Subcutaneous abdominal adipose tissue (tissue), 5 donors: Measurements from ENCODE around the gene THAP4.

Source experiments
- H3K27ac ChIP-seq: one replicate; pipeline ENCODE4 v1.7.0; 2013; ENCODE audit warnings: low read depth, mild to moderate bottlenecking, inconsistent platforms, low read length, moderate library complexity
- H3K27me3 ChIP-seq, 5 donors: one replicate each; pipeline ENCODE4 v1.7.0; 2013; ENCODE audit warnings: low read length in 5 of 5, inconsistent platforms in 1 of 5; ENCODE audit not compliant: control insufficient read depth in 5 of 5, insufficient read depth in 4 of 5
- H3K36me3 ChIP-seq, 5 donors: one replicate each; pipeline ENCODE4 v1.7.0; 2013; ENCODE audit warnings: low read length in 5 of 5; ENCODE audit not compliant: control insufficient read depth in 5 of 5, insufficient read depth in 5 of 5
- H3K4me1 ChIP-seq, 5 donors: one replicate each; pipeline ENCODE4 v1.7.0; 2013; ENCODE audit warnings: low read length in 5 of 5, mild to moderate bottlenecking in 3 of 5, moderate library complexity in 1 of 5; ENCODE audit not compliant: control insufficient read depth in 5 of 5, insufficient read depth in 5 of 5
- H3K4me3 ChIP-seq, 5 donors: one replicate each; pipeline ENCODE4 v1.7.0; 2013; ENCODE audit warnings: low read length in 5 of 5, low read depth in 1 of 5
- H3K9ac ChIP-seq, 5 donors: one replicate each; pipeline ENCODE4 v1.7.0; 2013; ENCODE audit warnings: low read length in 5 of 5, mild to moderate bottlenecking in 4 of 5, moderate library complexity in 3 of 5
- H3K9me3 ChIP-seq, 5 donors: one replicate each; pipeline ENCODE4 v1.7.0; 2013; ENCODE audit warnings: low read length in 5 of 5; ENCODE audit not compliant: control insufficient read depth in 5 of 5
- donor health status: healthy.
- donor health status: healthy.
- donor health status: healthy.
- donor health status: healthy.
- donor health status: healthy.

Gene THAP4

GRCh38 chr2:241629762-241630435, 7.1 kb downstream of the THAP4 start:
- no peaks in the 10 kb centered on the region for H3K9me3 ChIP-seq
- H3K9ac ChIP-seq, result no peak overlapping the region
- no peak overlapping the region for H3K27ac ChIP-seq
- H3K4me3 ChIP-seq, result no peak overlapping the region
- peaks cover 0 to under 1% (median 0%) of the 10 kb centered on the region in 5 donors for H3K4me1 ChIP-seq
- peaks cover 3 to 48% (median 36%) of the 10 kb centered on the region in 5 donors for H3K36me3 ChIP-seq
- no peaks in the 10 kb centered on the region for H3K27me3 ChIP-seq

- peaks cover 3 to 36% (median 23%) of the 10 kb centered on the region in 5 donors for H3K36me3 ChIP-seq
- no peaks in the 10 kb centered on the region for H3K4me1 ChIP-seq
- no peak overlapping the region for H3K4me3 ChIP-seq
- no peak overlapping the region for H3K27ac ChIP-seq
- no peaks in the 10 kb centered on the region for H3K9me3 ChIP-seq
- H3K9ac ChIP-seq, result no peak overlapping the region
- no peaks in the 10 kb centered on the region for H3K27me3 ChIP-seq
These were observed 9.3 kb downstream of the THAP4 start for GRCh38 chr2:241627675-241628074.

GRCh38 chr2:241620419-241620769, 16.6 kb downstream of the THAP4 start:
- Histone ChIP-seq H3K4me3 (no peak overlapping the region), H3K9ac (no peak overlapping the region), H3K9me3 (no peaks in the 10 kb centered on the region), H3K27ac (peak overlapping the region; percentile 41), H3K4me1 (peaks cover 0 to 19% (median 7%) of the 10 kb centered on the region in 5 donors), H3K27me3 (no peaks in the 10 kb centered on the region), H3K36me3 (peaks cover 0 to 9% (median 6%) of the 10 kb centered on the region in 5 donors)

- peak overlapping the region; percentile 41 for H3K27ac ChIP-seq
- peaks cover 0 to 19% (median 7%) of the 10 kb centered on the region in 5 donors for H3K4me1 ChIP-seq
- H3K9ac ChIP-seq, result no peak overlapping the region
- H3K27me3 ChIP-seq, result no peaks in the 10 kb centered on the region
- no peaks in the 10 kb centered on the region for H3K9me3 ChIP-seq
- H3K4me3 ChIP-seq, result no peak overlapping the region
- H3K36me3 ChIP-seq, result peaks cover 0 to 9% (median 6%) of the 10 kb centered on the region in 5 donors
These were observed 17.1 kb downstream of the THAP4 start for GRCh38 chr2:241619597-241620418.

- no peak overlapping the region for H3K4me3 ChIP-seq
- H3K27ac ChIP-seq, result no peak overlapping the region
- H3K9me3 ChIP-seq, result no peaks in the 10 kb centered on the region
- no peak overlapping the region for H3K9ac ChIP-seq
- H3K36me3 ChIP-seq, result peaks cover 0 to 9% (median 6%) of the 10 kb centered on the region in 5 donors
- no peaks in the 10 kb centered on the region for H3K27me3 ChIP-seq
- peaks cover 0 to 19% (median 7%) of the 10 kb centered on the region in 5 donors for H3K4me1 ChIP-seq
These were observed 18.1 kb downstream of the THAP4 start for GRCh38 chr2:241618829-241619228.

- Histone ChIP-seq H3K9me3 (no peaks in the 10 kb centered on the region), H3K4me1 (peaks cover 0 to 21% (median 7%) of the 10 kb centered on the region in 5 donors), H3K4me3 (no peak overlapping the region), H3K9ac (peak overlapping the region in 1 of 5 donors; percentile 35), H3K27me3 (no peaks in the 10 kb centered on the region), H3K27ac (no peak overlapping the region), H3K36me3 (peaks cover 0 to 9% (median 6%) of the 10 kb centered on the region in 5 donors)
These were observed 18.6 kb downstream of the THAP4 start for GRCh38 chr2:241618296-241618805.

- Histone ChIP-seq H3K9me3 (no peaks in the 10 kb centered on the region), H3K9ac (peak overlapping the region in 3 of 5 donors; percentile 28 to 66 (median 35)), H3K36me3 (peaks cover 0 to 9% (median 6%) of the 10 kb centered on the region in 5 donors), H3K4me3 (peak overlapping the region in 4 of 5 donors; percentile 59 to 65 (median 60)), H3K4me1 (peaks cover 0 to 26% (median 12%) of the 10 kb centered on the region in 5 donors), H3K27ac (peak overlapping the region; percentile 31), H3K27me3 (no peaks in the 10 kb centered on the region)
These were observed 19.4 kb downstream of the THAP4 start for GRCh38 chr2:241617431-241618154.

GRCh38 chr2:241616168-241617125, 20.5 kb downstream of the THAP4 start:
- H3K36me3 ChIP-seq, result peaks cover 0 to 9% (median 6%) of the 10 kb centered on the region in 5 donors
- H3K4me1 ChIP-seq, result peaks cover 0 to 31% (median 15%) of the 10 kb centered on the region in 5 donors
- no peaks in the 10 kb centered on the region for H3K27me3 ChIP-seq
- no peak overlapping the region for H3K9ac ChIP-seq
- H3K9me3 ChIP-seq, result no peaks in the 10 kb centered on the region
- H3K27ac ChIP-seq, result no peak overlapping the region
- no peak overlapping the region for H3K4me3 ChIP-seq

- no peaks in the 10 kb centered on the region for H3K27me3 ChIP-seq
- H3K27ac ChIP-seq, result no peak overlapping the region
- H3K4me3 ChIP-seq, result no peak overlapping the region
- peaks cover 0 to 9% (median 6%) of the 10 kb centered on the region in 5 donors for H3K36me3 ChIP-seq
- peaks cover 0 to 33% (median 17%) of the 10 kb centered on the region in 5 donors for H3K4me1 ChIP-seq
- no peaks in the 10 kb centered on the region for H3K9me3 ChIP-seq
- no peak overlapping the region for H3K9ac ChIP-seq
These were observed 21.4 kb downstream of the THAP4 start for GRCh38 chr2:241615522-241616052.
